ENCODE measurements around the gene PHETA2. TPM values are rescaled to one million over a fixed set of nuclear protein-coding genes. Genes with fewer than 3 reads are reported as not detected.
A peak's percentile ranks its signal among the peaks of the same experiment; 100 is the strongest.
"Not testable (repeated sequence)": the region's sequence is repeated elsewhere in the genome, so short reads cannot be mapped to it uniquely, and the experiment has no call there.

Gene PHETA2
- polyA plus RNA-seq, 1 donor, result 17.9 TPM

- DNase-seq, result peak; percentile 97
These were observed 3.3 kb upstream of the PHETA2 start, which contains the start of gene NAGA for GRCh38 chr22:42070517-42071422. Gene NAGA (minus strand): TSS chr22:42070812. CDS start chr22:42070297, 515 bp downstream.

DNA sequence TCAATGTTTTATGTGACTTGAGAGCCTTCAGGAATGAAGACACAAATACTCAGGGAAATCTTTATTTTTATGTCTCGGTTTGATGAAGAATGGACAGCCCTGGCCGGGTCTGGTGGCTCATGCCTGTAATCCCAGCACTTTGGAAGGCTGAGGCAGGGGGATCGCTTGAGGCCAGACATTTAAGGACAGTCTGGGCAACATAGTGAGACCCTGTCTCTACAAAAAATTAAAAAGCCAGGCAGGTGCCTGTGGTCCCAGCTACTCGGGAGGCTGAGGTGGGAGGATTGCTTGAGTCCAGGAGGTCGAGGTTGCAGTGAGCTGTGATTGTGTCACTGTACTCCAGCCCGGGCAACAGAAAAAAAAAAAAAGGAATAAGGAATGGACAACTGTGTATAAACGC is 2.5 kb upstream of the PHETA2 start:
- DNase-seq, result not testable (repeated sequence)

GRCh38 chr22:42072606-42073330 is 1.3 kb upstream of the PHETA2 start:
- no peak for DNase-seq

DNA sequence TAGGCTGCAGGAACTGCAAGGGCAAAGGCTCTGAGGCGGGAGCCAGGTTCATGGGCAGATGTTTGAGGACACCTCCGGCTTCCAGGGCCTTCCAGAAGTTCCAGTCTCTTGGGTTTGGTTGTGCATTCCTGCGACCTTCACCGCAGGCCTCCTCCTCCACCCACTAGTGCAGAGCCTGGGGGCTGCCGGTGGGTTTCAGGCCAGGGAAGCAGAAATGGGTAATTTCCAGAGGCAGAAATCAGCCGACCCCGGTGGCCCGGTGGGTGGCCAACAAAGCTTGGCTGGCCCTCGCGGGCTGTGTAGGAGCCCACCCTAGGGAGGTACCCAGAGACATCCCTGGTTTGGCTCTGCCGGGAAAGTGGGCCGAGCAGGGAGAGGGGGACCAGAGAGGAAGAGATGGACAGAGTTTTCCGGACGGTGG is 417 bp upstream of the PHETA2 start:
- DNase-seq, result no peak

GRCh38 chr22:42074846-42075676 is 1.0 kb downstream of the PHETA2 start:
- no peak for DNase-seq

- DNase-seq, result no peak
These were observed 2.9 kb downstream of the PHETA2 start for GRCh38 chr22:42076764-42077485.

DNA sequence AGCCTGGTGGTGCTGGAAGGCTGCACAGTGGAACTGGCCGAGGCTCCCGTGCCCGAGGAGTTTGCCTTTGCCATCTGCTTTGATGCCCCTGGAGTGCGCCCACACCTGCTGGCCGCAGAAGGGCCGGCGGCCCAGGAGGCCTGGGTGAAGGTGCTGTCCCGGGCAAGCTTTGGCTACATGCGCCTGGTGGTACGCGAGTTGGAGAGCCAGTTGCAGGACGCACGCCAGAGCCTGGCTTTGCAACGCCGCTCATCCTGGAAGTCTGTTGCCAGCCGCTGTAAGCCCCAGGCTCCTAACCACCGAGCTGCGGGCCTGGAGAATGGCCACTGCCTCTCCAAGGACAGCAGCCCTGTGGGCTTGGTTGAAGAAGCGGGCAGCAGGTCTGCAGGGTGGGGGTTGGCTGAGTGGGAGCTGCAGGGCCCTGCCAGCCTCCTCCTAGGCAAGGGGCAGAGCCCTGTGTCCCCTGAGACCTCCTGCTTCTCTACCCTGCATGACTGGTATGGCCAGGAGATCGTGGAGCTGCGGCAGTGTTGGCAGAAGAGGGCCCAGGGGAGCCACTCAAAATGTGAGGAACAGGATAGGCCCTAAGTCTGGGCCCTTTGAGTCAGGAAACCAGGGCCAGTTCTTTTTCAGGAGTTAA is 3.6 kb downstream of the PHETA2 start:
- no peak for DNase-seq

GRCh38 chr22:42078469-42079318 is 4.6 kb downstream of the PHETA2 start:
- no peak for DNase-seq

- DNase-seq, result peak; percentile 98
These were observed 5.5 kb downstream of the PHETA2 start, which contains the start of gene SMDT1 for GRCh38 chr22:42079319-42080251. Gene SMDT1 (plus strand): TSS chr22:42079700. CDS start chr22:42079769, 69 bp downstream.

- DNase-seq, result no peak
These were observed 6.2 kb downstream of the PHETA2 start for GRCh38 chr22:42080287-42080686.

DNA sequence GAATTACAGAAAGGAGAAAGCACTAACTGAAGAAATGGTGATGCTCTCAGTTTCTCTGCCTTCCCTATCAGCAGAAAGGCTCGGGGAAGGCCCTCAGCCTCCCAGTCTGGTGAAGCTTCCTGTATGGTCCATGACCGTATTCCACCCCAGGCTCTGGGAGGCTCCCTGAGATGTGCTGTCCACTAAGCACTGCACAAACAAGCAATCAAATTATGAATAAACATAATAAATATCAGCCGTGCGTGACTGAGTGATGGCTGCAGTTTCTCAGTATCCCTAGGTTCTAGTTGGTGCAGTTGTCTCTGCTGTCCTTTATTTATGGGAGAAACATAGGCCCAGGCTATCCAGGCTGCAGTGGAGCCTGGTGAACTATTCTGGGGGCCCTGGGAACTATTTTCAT is 9.1 kb downstream of the PHETA2 start:
- DNase-seq, result no peak

- DNase-seq, result no peak
These were observed 10.8 kb downstream of the PHETA2 start for GRCh38 chr22:42084874-42085273.

GRCh38 chr22:42086051-42086450 is 12.0 kb downstream of the PHETA2 start:
- no peak for DNase-seq

GRCh38 chr22:42090596-42091454 is 16.8 kb downstream of the PHETA2 start, which contains the start of gene NDUFA6:
Gene NDUFA6 (minus strand): TSS chr22:42090772. CDS start chr22:42090744, 28 bp downstream.
- peak; percentile 97 for DNase-seq

GRCh38 chr22:42091455-42091782 is 17.4 kb downstream of the PHETA2 start:
- DNase-seq, result no peak

GRCh38 chr22:42101199-42101598 is 27.2 kb downstream of the PHETA2 start:
- DNase-seq, result no peak

- DNase-seq, result not testable (repeated sequence)
These were observed 30.3 kb downstream of the PHETA2 start for GRCh38 chr22:42104332-42104860.

DNA sequence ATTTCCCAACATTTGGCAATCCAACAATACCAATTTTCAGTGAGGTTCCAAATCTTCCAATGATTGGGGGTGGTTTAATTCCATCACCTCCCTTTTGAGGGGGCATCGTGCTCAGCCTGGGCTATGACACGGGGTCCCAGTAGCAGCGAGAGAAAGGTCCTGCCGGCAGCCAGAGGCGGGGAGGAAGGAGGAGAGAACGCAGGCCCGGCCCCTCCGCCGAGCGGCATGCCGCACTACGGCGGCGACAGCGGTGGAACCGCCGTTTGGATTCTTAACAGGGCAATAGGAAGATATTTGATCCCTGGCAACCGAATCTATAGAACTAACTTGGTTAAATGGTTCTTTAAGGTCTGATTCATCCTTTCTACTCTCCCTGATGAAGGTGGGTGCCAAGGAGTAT is 34.8 kb downstream of the PHETA2 start:
- DNase-seq, result no peak

Measured in hindlimb muscle (tissue), 1 donor.